Activated CD4-positive, alpha-beta T cell treated with anti-CD3 and anti-CD28 coated beads, Interleukin-2, amount 50 U/mL, for 4 hours (primary cell): ENCODE measurements around the gene INSIG1.
A peak's percentile ranks its signal among the peaks of the same experiment; 100 is the strongest.

Experiments used
- DNase-seq, 2 experiments: peaks; one replicate each; pipeline ENCODE4 v3.0.0-alpha.2; 2020

INSIG1 gene

GRCh38 chr7:155333346-155334234, 35.9 kb downstream of the INSIG1 start:
- DNase-seq, result no peak

GRCh38 chr7:155336812-155337602, 39.3 kb downstream of the INSIG1 start:
- DNase-seq, result no peak

- no peak for DNase-seq
These were observed 40.4 kb downstream of the INSIG1 start for GRCh38 chr7:155337946-155338631.

GRCh38 chr7:155338632-155339320, 41.1 kb downstream of the INSIG1 start:
- DNase-seq, result no peak

- DNase-seq, result no peak
These were observed 41.8 kb downstream of the INSIG1 start for GRCh38 chr7:155339474-155339873.

- no peak for DNase-seq
These were observed 42.4 kb downstream of the INSIG1 start for GRCh38 chr7:155340071-155340531.

- no peak for DNase-seq
These were observed 43.0 kb downstream of the INSIG1 start for GRCh38 chr7:155340721-155341120.

- DNase-seq, result no peak
These were observed 43.8 kb downstream of the INSIG1 start for GRCh38 chr7:155341463-155341983.

- DNase-seq, result no peak
These were observed 44.6 kb downstream of the INSIG1 start for GRCh38 chr7:155342313-155342712.

GRCh38 chr7:155343150-155343549, 45.5 kb downstream of the INSIG1 start:
- no peak for DNase-seq

GRCh38 chr7:155343661-155344121, 46.0 kb downstream of the INSIG1 start:
- no peak for DNase-seq

GRCh38 chr7:155344270-155344617, 46.6 kb downstream of the INSIG1 start:
- DNase-seq, result no peak

- peak; percentile 76 to 77 for DNase-seq
These were observed 47.1 kb downstream of the INSIG1 start for GRCh38 chr7:155344618-155345433.

- no peak for DNase-seq
These were observed 47.8 kb downstream of the INSIG1 start for GRCh38 chr7:155345490-155345889.

GRCh38 chr7:155346285-155346684, 48.6 kb downstream of the INSIG1 start:
- no peak for DNase-seq

GRCh38 chr7:155348806-155349205, 51.1 kb downstream of the INSIG1 start:
- DNase-seq, result no peak

GRCh38 chr7:155349601-155350331, 52.1 kb downstream of the INSIG1 start:
- no peak for DNase-seq

GRCh38 chr7:155351120-155351870, 53.6 kb downstream of the INSIG1 start:
- DNase-seq, result no peak

- no peak for DNase-seq
These were observed 54.5 kb downstream of the INSIG1 start for GRCh38 chr7:155352076-155352752.
